ENCODE results near the gene APLP2. TPM values are rescaled to one million over a fixed set of nuclear protein-coding genes. Genes with fewer than 3 reads are reported as not detected.

The APLP2 gene
- total and polyA plus RNA-seq, 10 donors, result 47.4 to 248 (median 181) TPM

GRCh38 chr11:130156108-130157022 lies 86.7 kb downstream of the APLP2 start:
- no peak for DNase-seq
- TF ChIP-seq POLR2AphosphoS5 (IDR thresholded peaks at IDR 0.05) (no peak), POLR2A (IDR thresholded peaks at IDR 0.05) (no peak), CTCF (IDR thresholded peaks at IDR 0.05 in 8 of 11, conservative IDR thresholded peaks at IDR 0.05 in 3 of 11) (no peak)
- WGBS, 5 donors, result 78 to 84% (median 79%) methylated on average over 11 of the region's 11 CpGs

GRCh38 chr11:130157101-130157500 lies 87.4 kb downstream of the APLP2 start:
- WGBS, 5 donors, result 86 to 95% (median 92%) methylated on average over 8 of the region's 8 CpGs
- H3K4me1 ChIP-seq, result peaks cover 6 to 55% (median 25%) of the 10 kb centered on the region in 6 donors
- no peaks in the 10 kb centered on the region for H3K9me3 ChIP-seq
- no peak for DNase-seq
- intact Hi-C loops (cut with DNase I; ENCODE audit: low total_unique reads), result no loop called here
- TF ChIP-seq CTCF (IDR thresholded peaks at IDR 0.05 in 8 of 11, conservative IDR thresholded peaks at IDR 0.05 in 3 of 11) (no peak), POLR2A (IDR thresholded peaks at IDR 0.05) (no peak), POLR2AphosphoS5 (IDR thresholded peaks at IDR 0.05) (no peak)
- H3K27me3 ChIP-seq (replicated peaks in 1 of 7), result peaks cover 0 to 39% (median 16%) of the 10 kb centered on the region in 7 donors
- H3K27ac ChIP-seq, result no peak overlapping the region
- H3K4me3 ChIP-seq, result no peak overlapping the region
- H3K36me3 ChIP-seq, result no peaks in the 10 kb centered on the region

More at GRCh38 chr11:130156108-130157022, 86.7 kb downstream of the APLP2 start:
- Histone ChIP-seq H3K9me3 (no peaks in the 10 kb centered on the region), H3K36me3 (no peaks in the 10 kb centered on the region), H3K4me3 (no peak overlapping the region), H3K27ac (no peak overlapping the region), H3K4me1 (peaks cover 6 to 48% (median 22%) of the 10 kb centered on the region in 6 donors), H3K27me3 (replicated peaks in 1 of 7) (peaks cover 0 to 32% (median 16%) of the 10 kb centered on the region in 7 donors)
- intact Hi-C loops (cut with DNase I; ENCODE audit: low total_unique reads), result no loop called here

- H3K27ac ChIP-seq, result no peak overlapping the region
- DNase-seq, result no peak
- 54 to 66% (median 58%) methylated on average over 3 of the region's 3 CpGs for WGBS, 5 donors
- no peak for TF ChIP-seq POLR2A (IDR thresholded peaks at IDR 0.05)
- no peak for TF ChIP-seq CTCF (IDR thresholded peaks at IDR 0.05 in 8 of 11, conservative IDR thresholded peaks at IDR 0.05 in 3 of 11)
- TF ChIP-seq POLR2AphosphoS5 (IDR thresholded peaks at IDR 0.05), result no peak
- H3K36me3 ChIP-seq, result no peaks in the 10 kb centered on the region
- H3K4me3 ChIP-seq, result no peak overlapping the region
- H3K4me1 ChIP-seq, result peaks cover 6 to 62% (median 29%) of the 10 kb centered on the region in 6 donors
- H3K9me3 ChIP-seq, result no peaks in the 10 kb centered on the region
- peaks cover 0 to 46% (median 18%) of the 10 kb centered on the region in 7 donors for H3K27me3 ChIP-seq (replicated peaks in 1 of 7)
- intact Hi-C loops (cut with DNase I; ENCODE audit: low total_unique reads), result no loop called here
These were observed 88.1 kb downstream of the APLP2 start for GRCh38 chr11:130157840-130158239.

GRCh38 chr11:130159139-130159538 lies 89.4 kb downstream of the APLP2 start:
- intact Hi-C loops (cut with DNase I; ENCODE audit: low total_unique reads), result no loop called here
- Histone ChIP-seq H3K9me3 (no peaks in the 10 kb centered on the region), H3K4me1 (peaks cover 6 to 70% (median 40%) of the 10 kb centered on the region in 6 donors), H3K27me3 (replicated peaks in 1 of 7) (peaks cover 0 to 53% (median 18%) of the 10 kb centered on the region in 7 donors), H3K36me3 (no peaks in the 10 kb centered on the region), H3K27ac (no peak overlapping the region), H3K4me3 (peak overlapping the region in 3 of 8 donors; percentile 47 to 75 (median 50))
- DNase-seq, result no peak
- 63 to 80% (median 78%) methylated on average over 14 of the region's 14 CpGs for WGBS, 5 donors
- TF ChIP-seq CTCF (IDR thresholded peaks at IDR 0.05 in 8 of 11, conservative IDR thresholded peaks at IDR 0.05 in 3 of 11) (no peak), POLR2AphosphoS5 (IDR thresholded peaks at IDR 0.05) (no peak), POLR2A (IDR thresholded peaks at IDR 0.05) (no peak)
